Vagina (tissue), 2 donors: Measurements from ENCODE around the gene MICALL1. TPM values are rescaled to one million over a fixed set of nuclear protein-coding genes. Genes with fewer than 3 reads are reported as not detected.

ENCODE experiments used
- DNase-seq, 2 donors: peaks; one replicate each; pipeline ENCODE4 v3.0.0-alpha.2; 2017; ENCODE audit errors: extremely low spot score in 2 of 2
- H3K27ac ChIP-seq: fragments of 200-600 bp; sonication (generic); one replicate; pipeline ENCODE4 v1.5.1; 2019
- H3K27me3 ChIP-seq: fragments of 200-600 bp; sonication (generic); one replicate; pipeline ENCODE4 v1.5.1; 2019
- H3K36me3 ChIP-seq, 2 donors: fragments of 200-600 bp; sonication (generic); one replicate each; pipeline ENCODE4 v1.5.1; 2017 to 2019
- H3K4me1 ChIP-seq: fragments of 200-600 bp; sonication (generic); one replicate; pipeline ENCODE4 v1.5.1; 2019
- H3K4me3 ChIP-seq, 2 donors: fragments of 200-600 bp; sonication (generic); 1 replicate in 1 of 2; 2 replicates in 1 of 2; pipeline ENCODE4 v1.5.1; 2016 to 2019
- H3K9me3 ChIP-seq: fragments of 200-600 bp; sonication (generic); one replicate; pipeline ENCODE4 v1.5.1; 2019
- POLR2A ChIP-seq, 2 donors: fragments of 450-650 bp; IDR thresholded peaks; one replicate each; pipeline ENCODE4 v1.6.1; 2017; ENCODE audit warnings: antibody characterized with exemption in 2 of 2, mild to moderate bottlenecking in 2 of 2, moderate library complexity in 2 of 2
- POLR2AphosphoS5 ChIP-seq, 2 donors: sonication (generic); formaldehyde crosslinking; IDR thresholded peaks; one replicate each; pipeline ENCODE4 v1.9.0; 2017; ENCODE audit warnings: antibody characterized with exemption in 2 of 2, mild to moderate bottlenecking in 2 of 2, low read depth in 1 of 2; ENCODE audit not compliant: insufficient read depth in 1 of 2
- intact Hi-C: fragments of 100-400 bp; cut with DNase I; formaldehyde crosslinking; loops from one replicate; pipeline ENCODE4 v1.15.1; 2023
- total RNA-seq: library from RNA; depleted of rRNA; stranded (reverse); fragments of >200 nt; gene quantifications from one replicate; pipeline ENCODE4 v1.2.3, GENCODE V29; 2016
- TF ChIP-seq, protein P1 (sequence below), 3 experiments: fragments of 450-650 bp in 2 of 3; fragments of 200-600 bp in 1 of 3; sonication (generic) in 1 of 3; IDR thresholded peaks; one replicate each; pipeline ENCODE4 v1.5.1; 2017 to 2019; ENCODE audit warnings: antibody characterized with exemption in 3 of 3, mild to moderate bottlenecking in 2 of 3, moderate library complexity in 2 of 3

The MICALL1 gene
- total RNA-seq, 1 donor from 2014 or later: 112 TPM

DNA sequence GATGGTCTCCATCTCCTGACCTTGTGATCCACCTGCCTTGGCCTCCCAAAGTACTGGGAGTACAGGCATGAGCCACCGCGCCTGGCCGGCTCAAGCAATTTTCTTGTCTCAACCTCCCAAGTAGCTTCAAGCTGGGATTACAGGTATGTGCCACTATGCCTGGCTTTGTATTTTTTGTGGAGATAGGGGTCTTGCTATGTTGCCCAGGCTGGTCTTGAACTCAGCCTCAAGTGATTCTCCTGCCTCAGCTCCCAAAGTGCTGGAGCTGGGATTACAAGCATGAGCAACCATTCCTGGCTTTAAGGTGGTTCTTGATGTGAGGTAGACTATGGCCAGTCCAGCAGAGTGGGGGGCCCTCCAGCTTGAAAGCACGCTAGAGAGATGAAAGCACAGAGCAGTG, 55.0 kb downstream of the MICALL1 start:
- Histone ChIP-seq H3K9me3 (no peaks in the 10 kb centered on the region), H3K4me1 (peaks cover under 1% of the 10 kb centered on the region), H3K4me3 (no peak overlapping the region), H3K36me3 (peaks cover 0 to 65% of the 10 kb centered on the region in 2 donors), H3K27ac (no peak overlapping the region), H3K27me3 (no peaks in the 10 kb centered on the region)
- no peak for DNase-seq
- TF ChIP-seq POLR2A (IDR thresholded peaks at IDR 0.05): no peak
- TF ChIP-seq, protein P1, sequence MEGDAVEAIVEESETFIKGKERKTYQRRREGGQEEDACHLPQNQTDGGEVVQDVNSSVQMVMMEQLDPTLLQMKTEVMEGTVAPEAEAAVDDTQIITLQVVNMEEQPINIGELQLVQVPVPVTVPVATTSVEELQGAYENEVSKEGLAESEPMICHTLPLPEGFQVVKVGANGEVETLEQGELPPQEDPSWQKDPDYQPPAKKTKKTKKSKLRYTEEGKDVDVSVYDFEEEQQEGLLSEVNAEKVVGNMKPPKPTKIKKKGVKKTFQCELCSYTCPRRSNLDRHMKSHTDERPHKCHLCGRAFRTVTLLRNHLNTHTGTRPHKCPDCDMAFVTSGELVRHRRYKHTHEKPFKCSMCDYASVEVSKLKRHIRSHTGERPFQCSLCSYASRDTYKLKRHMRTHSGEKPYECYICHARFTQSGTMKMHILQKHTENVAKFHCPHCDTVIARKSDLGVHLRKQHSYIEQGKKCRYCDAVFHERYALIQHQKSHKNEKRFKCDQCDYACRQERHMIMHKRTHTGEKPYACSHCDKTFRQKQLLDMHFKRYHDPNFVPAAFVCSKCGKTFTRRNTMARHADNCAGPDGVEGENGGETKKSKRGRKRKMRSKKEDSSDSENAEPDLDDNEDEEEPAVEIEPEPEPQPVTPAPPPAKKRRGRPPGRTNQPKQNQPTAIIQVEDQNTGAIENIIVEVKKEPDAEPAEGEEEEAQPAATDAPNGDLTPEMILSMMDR (IDR thresholded peaks at IDR 0.05): no peak
- TF ChIP-seq POLR2AphosphoS5 (IDR thresholded peaks at IDR 0.05; ENCODE audit: insufficient read depth in 1 of 2, low read depth in 1 of 2): no peak
- intact Hi-C loops: no loop called here

DNA sequence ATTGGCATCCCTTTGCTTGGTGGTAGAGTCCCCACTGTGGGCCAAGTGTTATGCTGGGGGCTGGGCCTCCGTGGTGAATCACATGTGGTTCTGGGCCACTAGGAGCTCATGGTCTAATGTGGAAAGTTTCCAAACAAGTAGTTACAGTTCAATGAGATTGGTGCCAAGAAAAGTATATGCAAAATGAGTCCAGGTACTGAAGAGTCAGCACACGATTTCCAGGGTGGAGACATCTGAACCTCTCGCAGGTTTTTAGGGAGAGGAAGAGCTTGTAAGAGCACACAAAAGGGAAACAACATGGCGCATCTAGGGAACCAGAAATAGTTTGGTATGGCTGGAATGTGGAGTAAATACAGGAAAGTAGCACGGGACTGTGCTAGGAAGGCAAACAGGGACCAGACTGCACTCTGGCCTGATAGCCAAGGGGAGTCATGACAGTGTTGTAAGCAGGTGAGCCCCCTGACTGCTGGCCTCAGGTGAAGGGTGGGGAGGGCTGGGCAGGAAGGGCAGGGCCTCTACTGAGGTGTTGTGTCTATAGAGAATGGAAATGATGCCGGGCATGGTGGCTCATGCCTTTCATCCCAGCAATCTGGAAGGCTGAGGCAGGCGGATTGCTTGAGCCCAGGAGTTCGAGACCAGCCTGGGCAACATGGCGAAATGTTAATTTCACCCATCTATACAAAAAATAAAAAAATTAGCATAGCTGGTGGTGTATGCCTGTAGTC, 60.0 kb downstream of the MICALL1 start:
- no peaks in the 10 kb centered on the region for H3K9me3 ChIP-seq
- H3K27me3 ChIP-seq: no peaks in the 10 kb centered on the region
- intact Hi-C loops: loop anchor here (2.0 to 5.0 kb wide), 2 partner anchors 79 to 143 kb away; partner anchors contain the start of gene GALR3
- H3K4me3 ChIP-seq: no peak overlapping the region
- TF ChIP-seq POLR2A (IDR thresholded peaks at IDR 0.05) (no peak), POLR2AphosphoS5 (IDR thresholded peaks at IDR 0.05; ENCODE audit: insufficient read depth in 1 of 2, low read depth in 1 of 2) (no peak)
- TF ChIP-seq, protein P1 (IDR thresholded peaks at IDR 0.05): no peak
- peaks cover 0 to 41% of the 10 kb centered on the region in 2 donors for H3K36me3 ChIP-seq
- no peaks in the 10 kb centered on the region for H3K4me1 ChIP-seq
- H3K27ac ChIP-seq: no peak overlapping the region
- DNase-seq: no peak

DNA sequence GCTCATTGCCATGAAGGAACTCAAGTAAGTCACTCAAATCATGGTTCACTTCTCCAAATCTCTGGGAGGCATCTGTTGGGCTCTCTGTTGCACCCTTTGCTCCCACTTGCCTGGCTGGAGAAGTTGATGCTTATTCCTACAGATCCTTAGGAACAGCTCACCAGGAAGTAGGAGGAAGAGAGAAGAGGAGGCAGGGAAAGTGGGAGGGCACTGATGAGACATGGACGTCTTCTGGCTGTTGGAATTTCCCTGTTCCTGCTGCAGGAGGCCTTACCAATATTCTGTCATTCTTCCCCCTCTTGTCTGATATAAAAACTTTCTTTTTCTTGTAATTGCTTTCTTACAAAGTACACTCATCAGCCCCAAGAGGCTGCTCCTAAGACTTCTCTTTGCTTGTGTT, 61.0 kb downstream of the MICALL1 start:
- TF ChIP-seq POLR2AphosphoS5 (IDR thresholded peaks at IDR 0.05; ENCODE audit: insufficient read depth in 1 of 2, low read depth in 1 of 2) (no peak), POLR2A (IDR thresholded peaks at IDR 0.05) (no peak)
- TF ChIP-seq, protein P1 (IDR thresholded peaks at IDR 0.05): no peak
- no peak overlapping the region for H3K4me3 ChIP-seq
- H3K9me3 ChIP-seq: no peaks in the 10 kb centered on the region
- DNase-seq: no peak
- H3K36me3 ChIP-seq: peaks cover 0 to 31% of the 10 kb centered on the region in 2 donors
- no peak overlapping the region for H3K27ac ChIP-seq
- intact Hi-C loops: loop anchor here (5.0 kb wide), 1 partner anchor 80 kb away; no protein-coding TSS in a partner anchor
- H3K4me1 ChIP-seq: no peaks in the 10 kb centered on the region
- H3K27me3 ChIP-seq: no peaks in the 10 kb centered on the region

DNA sequence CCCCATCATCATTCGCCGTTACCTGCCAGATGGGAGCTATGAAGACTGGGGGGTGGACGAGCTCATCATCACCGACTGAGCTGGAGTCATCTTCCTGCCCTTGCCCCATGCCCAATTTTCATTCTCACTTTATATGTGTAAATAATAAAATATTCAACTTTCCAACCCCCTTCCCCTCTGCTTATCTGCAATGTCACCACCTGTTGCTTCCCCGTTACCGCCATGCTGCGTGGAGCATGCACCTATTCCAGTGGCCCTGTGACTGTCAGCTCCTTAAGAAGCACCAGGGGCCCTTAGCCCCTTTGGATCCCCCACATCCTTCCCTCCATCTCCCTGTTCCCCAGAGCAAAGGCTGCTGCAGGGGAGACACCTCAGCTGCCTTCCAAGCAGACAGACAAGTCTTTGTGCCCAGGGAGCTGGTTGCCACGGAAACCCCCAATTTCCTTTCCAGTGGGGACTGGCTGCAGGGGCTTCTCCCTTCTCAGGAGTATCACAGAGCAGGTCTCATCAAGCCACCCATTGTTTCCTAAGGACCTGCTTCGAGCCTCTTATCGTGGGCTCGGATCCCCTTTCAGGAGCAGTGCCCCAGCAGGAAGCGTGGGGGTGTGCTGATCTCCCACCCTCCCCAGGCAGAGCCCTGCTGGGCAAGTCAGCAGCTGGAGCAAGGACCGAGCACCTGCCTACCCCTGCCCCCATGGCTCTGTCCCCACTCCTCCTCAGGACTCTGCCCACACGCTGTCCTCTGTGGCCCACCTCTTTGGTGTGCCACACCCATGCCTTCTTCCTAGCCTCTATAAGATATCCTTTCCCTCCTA, 61.7 kb downstream of the MICALL1 start:
- TF ChIP-seq POLR2AphosphoS5 (IDR thresholded peaks at IDR 0.05; ENCODE audit: insufficient read depth in 1 of 2, low read depth in 1 of 2): no peak
- no peak for TF ChIP-seq POLR2A (IDR thresholded peaks at IDR 0.05)
- TF ChIP-seq, protein P1 (IDR thresholded peaks at IDR 0.05): no peak
- Histone ChIP-seq H3K36me3 (peaks cover 0 to 26% of the 10 kb centered on the region in 2 donors), H3K4me3 (no peak overlapping the region), H3K4me1 (no peaks in the 10 kb centered on the region), H3K27me3 (no peaks in the 10 kb centered on the region), H3K27ac (no peak overlapping the region), H3K9me3 (no peaks in the 10 kb centered on the region)
- intact Hi-C loops: loop anchor here (5.0 kb wide), 1 partner anchor 81 kb away; no protein-coding TSS in a partner anchor
- no peak for DNase-seq
